ENCODE results near the gene HSPA12B. TPM values are rescaled to one million over a fixed set of nuclear protein-coding genes. Genes with fewer than 3 reads are reported as not detected.

Gene HSPA12B
- total RNA-seq, 1 donor from 2014 or later, result 9.2 TPM

- DNase-seq (ENCODE audit: low spot score), result no peak
- intact Hi-C loops (cut with DNase I), result no loop called here
Measured at GRCh38 chr20:3794701-3795420, 62.4 kb downstream of the HSPA12B start.

- intact Hi-C loops (cut with DNase I), result loop anchor here (2.0 kb wide), 1 partner anchor 15 kb away; no protein-coding TSS in a partner anchor
- peak; percentile 97 for DNase-seq (ENCODE audit: low spot score)
Measured at GRCh38 chr20:3795511-3796468, 63.3 kb downstream of the HSPA12B start, which contains the start of gene CDC25B. Gene CDC25B (plus strand): TSS chr20:3796310. CDS start chr20:3796532, 222 bp downstream.

GRCh38 chr20:3796477-3797225 lies 64.2 kb downstream of the HSPA12B start:
- DNase-seq (ENCODE audit: low spot score), result no peak
- intact Hi-C loops (cut with DNase I), result loop anchor here (2.0 kb wide), 1 partner anchor 14 kb away; no protein-coding TSS in a partner anchor

- intact Hi-C loops (cut with DNase I), result loop anchor here (2.0 kb wide), 1 partner anchor 14 kb away; no protein-coding TSS in a partner anchor
- DNase-seq (ENCODE audit: low spot score), result no peak
Measured at GRCh38 chr20:3797226-3797545, 64.7 kb downstream of the HSPA12B start.

- no peak for DNase-seq (ENCODE audit: low spot score)
- intact Hi-C loops (cut with DNase I), result loop anchor here (2.0 kb wide), 1 partner anchor 13 kb away; no protein-coding TSS in a partner anchor
Measured at GRCh38 chr20:3797592-3798372, 65.3 kb downstream of the HSPA12B start.

GRCh38 chr20:3798373-3798768 lies 65.9 kb downstream of the HSPA12B start:
- intact Hi-C loops (cut with DNase I), result no loop called here

GRCh38 chr20:3798908-3799248 lies 66.4 kb downstream of the HSPA12B start:
- DNase-seq (ENCODE audit: low spot score), result no peak
- intact Hi-C loops (cut with DNase I), result no loop called here

More at GRCh38 chr20:3798373-3798768, 65.9 kb downstream of the HSPA12B start:
- DNase-seq (ENCODE audit: low spot score), result no peak

GRCh38 chr20:3800256-3800877 lies 67.9 kb downstream of the HSPA12B start:
- no peak for DNase-seq (ENCODE audit: low spot score)
- intact Hi-C loops (cut with DNase I), result no loop called here

- intact Hi-C loops (cut with DNase I), result no loop called here
- DNase-seq (ENCODE audit: low spot score), result no peak
Measured at GRCh38 chr20:3800878-3801260, 68.4 kb downstream of the HSPA12B start.

GRCh38 chr20:3801299-3801698 lies 68.8 kb downstream of the HSPA12B start:
- intact Hi-C loops (cut with DNase I), result no loop called here
- DNase-seq (ENCODE audit: low spot score), result no peak

GRCh38 chr20:3801846-3802245 lies 69.4 kb downstream of the HSPA12B start:
- intact Hi-C loops (cut with DNase I), result no loop called here
- DNase-seq (ENCODE audit: low spot score), result no peak

Other genes with a start within 250 kb of the HSPA12B start
- gene GFRA4, start 69.3 kb upstream of the HSPA12B start, total RNA-seq, result not detected
- 3.0 TPM for gene ADAM33, start 50.7 kb upstream of the HSPA12B start, total RNA-seq
- 2.4 TPM for gene SIGLEC1, start 20.1 kb upstream of the HSPA12B start, total RNA-seq
- gene ADISSP, start 35.1 kb downstream of the HSPA12B start, total RNA-seq, result 9.9 TPM
- gene SPEF1, start 48.8 kb downstream of the HSPA12B start, total RNA-seq, result not detected
- gene CENPB, start 54.1 kb downstream of the HSPA12B start, total RNA-seq, result 79.8 TPM
- 9.4 TPM for gene CDC25B, start 63.6 kb downstream of the HSPA12B start, total RNA-seq
- gene AP5S1, start 87.9 kb downstream of the HSPA12B start, total RNA-seq, result 12.5 TPM
- gene MAVS, start 114.1 kb downstream of the HSPA12B start, total RNA-seq, result 39.5 TPM
- 21.5 TPM for gene PANK2, start 156.7 kb downstream of the HSPA12B start, total RNA-seq

Measured in cardiac septum (tissue), 1 donor.